Astrocyte of the cerebellum (primary cell): ENCODE measurements around the gene CCDC78.

ENCODE experiments used
- DNase-seq: peaks from one replicate; pipeline ENCODE4 v3.0.0-alpha.2; 2011; ENCODE audit warnings: low read depth
- H3K4me3 ChIP-seq: 2 replicates; pipeline ENCODE4 v1.5.1; 2011; ENCODE audit warnings: mild to moderate bottlenecking, low read depth, low read length, moderate library complexity
- CTCF ChIP-seq: IDR thresholded peaks from 2 replicates; pipeline ENCODE4 v1.5.1; 2012; ENCODE audit warnings: low read length, low read depth, moderate library complexity, mild to moderate bottlenecking; ENCODE audit errors: missing control alignments
- in situ Hi-C: cut with HindIII; loops from 2 replicates; pipeline ENCODE4 v1.10.0; 2017; ENCODE audit warnings: low sequenced_read_pairs

The CCDC78 gene

DNA sequence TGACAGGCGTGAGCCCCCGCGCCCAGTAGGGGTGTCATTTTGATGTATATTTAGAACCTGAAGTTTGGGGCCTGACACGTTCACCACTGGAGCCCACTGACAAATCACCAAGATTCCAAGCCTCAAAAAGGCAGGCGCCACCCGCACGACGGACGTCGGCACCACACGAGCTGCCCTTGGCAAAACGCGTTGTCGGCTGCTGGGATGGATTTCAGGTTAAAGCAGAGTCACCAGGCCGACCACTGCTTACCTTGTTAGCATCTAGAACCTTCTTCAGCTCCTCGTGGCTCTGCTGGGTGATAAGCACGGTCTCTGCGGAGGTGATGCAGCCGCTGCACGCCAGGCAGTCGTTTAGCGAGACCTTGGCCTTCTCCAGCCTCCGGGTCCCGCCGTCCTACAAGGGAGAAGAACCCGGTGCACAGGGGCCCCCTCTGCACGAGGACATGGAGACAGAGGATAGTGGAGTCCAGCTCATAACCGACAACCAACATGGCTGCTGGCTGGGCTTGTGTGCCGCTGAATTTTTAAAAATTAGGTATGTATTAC is 10.8 kb upstream of the CCDC78 start:
- DNase-seq, result no peak
- no peak overlapping the region for H3K4me3 ChIP-seq
- no peak for TF ChIP-seq CTCF
- in situ Hi-C loops, result no loop called here

DNA sequence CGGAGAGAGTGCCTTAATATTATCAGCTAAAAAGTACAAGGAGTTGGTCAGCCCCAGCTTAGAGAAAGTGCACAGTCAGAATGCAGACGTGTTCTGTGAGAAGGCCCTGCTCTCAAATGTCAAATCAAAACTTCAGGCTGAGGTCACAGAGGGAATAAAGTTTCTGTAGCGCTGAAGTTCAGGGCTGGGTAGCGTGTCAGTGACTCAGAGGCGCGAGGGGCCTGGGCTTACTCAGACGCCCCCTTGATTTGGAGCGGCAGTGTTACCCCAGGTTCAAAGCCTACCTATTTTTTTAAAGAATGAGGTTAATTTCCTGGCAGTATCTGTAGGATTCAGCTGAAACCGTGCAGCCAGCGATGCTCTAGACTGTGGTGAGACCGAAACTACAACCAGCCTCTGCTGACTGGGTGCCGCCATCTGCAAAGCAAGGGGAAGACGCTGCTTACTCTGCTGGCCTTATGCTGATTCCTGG is 9.8 kb upstream of the CCDC78 start:
- in situ Hi-C loops, result no loop called here
- DNase-seq, result no peak
- H3K4me3 ChIP-seq, result no peak overlapping the region
- no peak for TF ChIP-seq CTCF

DNA sequence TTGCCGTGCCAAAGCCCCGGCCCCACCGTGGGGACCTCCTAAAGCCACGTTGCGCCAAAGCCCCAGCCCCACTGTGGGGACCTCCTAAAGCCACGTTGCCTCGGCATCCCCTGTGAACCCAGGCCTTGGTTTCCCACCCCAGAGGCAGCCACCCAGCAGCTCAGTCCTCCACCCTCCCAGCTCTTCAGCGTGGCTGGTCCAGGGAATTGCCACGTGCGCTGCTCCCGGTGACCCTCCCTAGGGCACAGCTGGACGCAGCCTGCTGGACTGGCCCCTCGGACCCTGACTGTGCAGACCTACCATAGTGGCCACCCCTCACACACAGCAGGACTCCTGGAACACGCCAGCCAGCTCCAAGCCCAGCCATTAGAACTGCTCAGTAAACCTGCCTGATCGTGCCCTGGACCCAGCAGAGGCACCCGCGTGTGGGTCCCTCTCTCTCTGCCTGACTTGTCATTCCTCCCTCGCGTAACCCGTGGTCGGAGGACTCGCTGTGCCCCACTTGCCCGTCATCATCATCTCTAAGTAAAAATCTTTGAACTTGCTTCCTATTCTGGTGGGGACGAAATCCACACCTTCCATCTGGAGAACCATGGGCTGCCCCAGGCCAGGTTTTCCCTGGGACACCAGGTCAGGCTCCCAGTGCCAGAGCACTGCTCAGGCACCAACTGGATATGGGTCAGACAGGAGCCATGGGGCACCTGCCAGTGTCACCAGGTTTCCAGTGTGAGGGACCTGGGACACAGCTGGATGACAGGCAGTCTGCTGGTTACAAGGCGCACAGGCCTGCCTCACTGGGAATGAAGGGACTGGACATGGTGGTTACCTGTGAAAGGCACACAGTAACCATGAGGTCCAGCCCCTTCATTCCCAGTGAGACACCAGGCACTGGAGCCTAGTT is 9.0 kb upstream of the CCDC78 start:
- no peak for DNase-seq
- in situ Hi-C loops, result no loop called here
- no peak for TF ChIP-seq CTCF
- no peak overlapping the region for H3K4me3 ChIP-seq

GRCh38 chr16:734208-734980 is 8.2 kb upstream of the CCDC78 start:
- H3K4me3 ChIP-seq, result no peak overlapping the region
- in situ Hi-C loops, result no loop called here
- DNase-seq, result no peak
- TF ChIP-seq CTCF, result no peak

GRCh38 chr16:733382-734207 is 7.4 kb upstream of the CCDC78 start:
- in situ Hi-C loops, result no loop called here
- no peak for TF ChIP-seq CTCF
- DNase-seq, result no peak
- no peak overlapping the region for H3K4me3 ChIP-seq

DNA sequence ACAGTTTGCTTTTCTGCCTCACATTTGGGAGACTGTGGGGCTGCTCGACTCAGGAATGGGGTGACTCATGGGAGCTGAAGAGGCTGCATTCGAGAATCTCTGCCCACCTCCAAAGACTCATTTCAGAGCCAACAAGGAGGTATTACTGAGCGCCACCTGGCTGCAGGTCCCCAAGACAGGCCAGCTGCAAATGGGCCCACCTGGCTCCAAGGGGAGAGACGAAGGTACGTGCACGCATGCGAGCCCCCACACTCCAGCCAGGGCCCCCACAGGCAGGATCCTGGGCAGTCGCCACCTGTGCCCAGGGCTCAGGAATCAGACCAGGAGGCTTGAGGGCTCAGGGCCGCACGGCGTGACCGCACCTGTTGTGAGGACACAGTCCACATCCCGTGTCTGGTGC is 6.7 kb upstream of the CCDC78 start:
- TF ChIP-seq CTCF, result no peak
- DNase-seq, result no peak
- in situ Hi-C loops, result no loop called here
- H3K4me3 ChIP-seq, result no peak overlapping the region
